HepG2 (cell line): ENCODE measurements around the gene DGAT2L6. TPM values are rescaled to one million over a fixed set of nuclear protein-coding genes. Genes with fewer than 3 reads are reported as not detected.
"Not testable (repeated sequence)": the region's sequence is repeated elsewhere in the genome, so short reads cannot be mapped to it uniquely, and the experiment has no call there.

ENCODE experiments used
- ATAC-seq: fragments of 200-7000 bp; cut with Tn5 transposase; 3 replicates; pipeline ENCODE4 v1.9.1; 2020; ENCODE audit warnings: mild to moderate bottlenecking, moderate library complexity
- BruUV-seq: library from RNA; stranded (reverse); fragments of 400-500 nt; replicated peaks from 2 replicates; lab custom pipeline; 2021; lab: Mats Ljungman, UMichigan
- CTCF ChIA-PET: fragments of 300-600 bp; formaldehyde crosslinking; extraction: SDS; loops from one replicate; lab custom pipeline; 2021; ENCODE audit warnings: low total read pairs, inconsistent platforms, low intra/inter-chr PET ratio; lab: Yijun Ruan, JAX
- POLR2A ChIA-PET: fragments of 350-600 bp; sonication (Branson Sonifier 250); formaldehyde crosslinking; loops from one replicate; lab custom pipeline; 2020; ENCODE audit warnings: antibody characterized with exemption, inconsistent platforms; lab: Yijun Ruan, JAX
- DNase-seq: peaks from one replicate; pipeline ENCODE4 v3.0.0-alpha.2; 2015; ENCODE audit warnings: low spot score
- FAIRE-seq: peaks from 3 replicates; lab custom pipeline; 2011; peaks lifted over from hg19 to GRCh38; lab: Jason Lieb, UNC
- H2AFZ ChIP-seq: one replicate; pipeline ENCODE4 v1.6.1; 2011; ENCODE audit warnings: low read length, inconsistent platforms
- H3K27ac ChIP-seq: fragments of 300-600 bp; 3 replicates; pipeline ENCODE4 v1.8.0; 2011; ENCODE audit warnings: mixed run types, mild to moderate bottlenecking, mixed read lengths, low read length, inconsistent platforms; ENCODE audit not compliant: insufficient read depth; ENCODE audit errors: extremely low read length
- H3K27me3 ChIP-seq, 2 experiments: fragments of 200-600 bp in 1 of 2; 2 replicates in 1 of 2; 3 replicates in 1 of 2; pipeline versions ENCODE4 v1.6.0 to v1.8.0; 2011; ENCODE audit warnings: low read length in 2 of 2, mild to moderate bottlenecking in 2 of 2, moderate library complexity in 2 of 2, inconsistent platforms in 1 of 2; ENCODE audit not compliant: insufficient read depth in 2 of 2, control insufficient read depth in 1 of 2
- H3K36me3 ChIP-seq, 2 experiments: fragments of 200-600 bp in 1 of 2; replicated peaks in 1 of 2; 2 replicates in 1 of 2; 3 replicates in 1 of 2; pipeline versions ENCODE4 v1.5.1 to v1.8.0; 2011; ENCODE audit warnings: low read length in 2 of 2, inconsistent platforms in 1 of 2; ENCODE audit not compliant: insufficient read depth in 2 of 2, control insufficient read depth in 1 of 2
- H3K4me1 ChIP-seq: 2 replicates; pipeline ENCODE4 v1.5.1; 2012; ENCODE audit warnings: low read length, inconsistent platforms; ENCODE audit not compliant: insufficient read depth
- H3K4me2 ChIP-seq: 2 replicates; pipeline ENCODE4 v1.6.0; 2011; ENCODE audit warnings: low read depth, low read length, inconsistent platforms
- H3K4me3 ChIP-seq, 3 experiments: fragments of 200-600 bp in 1 of 3; sonication (generic), shearing (Covaris generic) in 1 of 3; replicated peaks in 1 of 3; 2 replicates each; pipeline ENCODE4 v1.5.1; 2011 to 2016; ENCODE audit warnings: low read length in 3 of 3, inconsistent platforms in 2 of 3, low read depth in 2 of 3, mild to moderate bottlenecking in 2 of 3, control low read depth in 1 of 3, mixed read lengths in 1 of 3; ENCODE audit not compliant: insufficient read depth in 1 of 3
- H3K79me2 ChIP-seq: one replicate; pipeline ENCODE4 v1.6.1; 2011; ENCODE audit warnings: low read length, inconsistent platforms; ENCODE audit not compliant: insufficient read depth
- H3K9ac ChIP-seq: 2 replicates; pipeline ENCODE4 v1.6.0; 2011; ENCODE audit warnings: mild to moderate bottlenecking, low read depth, low read length, inconsistent platforms; ENCODE audit not compliant: insufficient read depth
- H3K9me3 ChIP-seq: 2 replicates; pipeline ENCODE4 v1.5.1; 2012; ENCODE audit warnings: mild to moderate bottlenecking, low read length
- H4K20me1 ChIP-seq: 2 replicates; pipeline ENCODE4 v1.6.0; 2011; ENCODE audit warnings: inconsistent platforms, mild to moderate bottlenecking, low read length, moderate library complexity; ENCODE audit not compliant: insufficient read depth
- HNRNPH1 ChIP-seq: fragments of 200-400 bp; formaldehyde crosslinking; optimal IDR thresholded peaks from 2 replicates; pipeline ENCODE3; 2017; ENCODE audit warnings: mild to moderate bottlenecking, low read depth, low read length
- MXI1 ChIP-seq: IDR thresholded peaks from 3 replicates; pipeline ENCODE4 v1.6.1; 2012; ENCODE audit warnings: low read depth, low read length, inconsistent platforms, borderline replicate concordance
- RAD21 ChIP-seq: fragments of 450-650 bp; formaldehyde crosslinking; IDR thresholded peaks from 2 replicates; pipeline ENCODE4 v1.5.0; 2020; ENCODE audit warnings: mild to moderate bottlenecking
- ZFY ChIP-seq: sonication (generic); formaldehyde crosslinking; IDR thresholded peaks from 2 replicates; pipeline ENCODE4 v1.4.0; 2020; ENCODE audit warnings: missing genetic modification reagents
- WGBS: methylation state at CpG from one replicate; pipeline ENCODE4 v1.1.6; 2017; ENCODE audit warnings: low lambda C conversion rate; 5-methylcytosine and 5-hydroxymethylcytosine counted together
- in situ Hi-C: cut with HindIII; loops from 2 replicates; pipeline ENCODE4 v1.10.0; 2017; ENCODE audit warnings: low pct_unique_long_range_greater_than_20kb; ENCODE audit not compliant: extremely low pct_ligation_motif_present
- intact Hi-C: fragments of 100-400 bp; cut with micrococcal nuclease; formaldehyde crosslinking; loops from one replicate; pipeline ENCODE4 v1.10.0; 2022; ENCODE audit not compliant: unreplicated experiment
- polyA plus RNA-seq, 8 experiments: library from polyadenylated mRNA; depleted of rRNA in 3 of 8; stranded (reverse) in 7 of 8; unstranded in 1 of 8; fragments of >200 nt; fragmentation: Illumina TruSeq in 4 of 8; extraction: Trizol in 4 of 8; gene quantifications; 2 replicates each; pipeline versions ENCODE4 v1.2.1 to v1.2.3, GENCODE V29; 2011 to 2016; ENCODE audit warnings: low read depth in 4 of 8, missing spikeins in 1 of 8, mixed read lengths in 1 of 8; ENCODE audit not compliant: insufficient read depth in 1 of 8
- total RNA-seq, 5 experiments: library from RNA; depleted of rRNA; stranded (reverse); fragments of >200 nt; fragmentation: Illumina TruSeq; extraction: Trizol; gene quantifications; 2 replicates each; pipeline ENCODE4 v1.2.3, GENCODE V29; 2016; ENCODE audit warnings: low read depth in 1 of 5
- TF ChIP-seq, protein P1 (sequence below): sonication (generic); formaldehyde crosslinking; IDR thresholded peaks from 2 replicates; pipeline ENCODE4 v1.8.0; 2022; ENCODE audit warnings: missing genetic modification reagents, low read depth, mild to moderate bottlenecking, borderline replicate concordance

The DGAT2L6 gene
- total and polyA plus RNA-seq, 2 of the 13 experiments (the other 11 are each of a cell fraction or from before 2014, with no cell fraction given): not detected

GRCh38 chrX:70208479-70208878 is 31.2 kb downstream of the DGAT2L6 start (continued):
- TF ChIP-seq MXI1 (no peak), RAD21 (no peak), ZFY (no peak), HNRNPH1 (no peak)
- TF ChIP-seq, protein P1, sequence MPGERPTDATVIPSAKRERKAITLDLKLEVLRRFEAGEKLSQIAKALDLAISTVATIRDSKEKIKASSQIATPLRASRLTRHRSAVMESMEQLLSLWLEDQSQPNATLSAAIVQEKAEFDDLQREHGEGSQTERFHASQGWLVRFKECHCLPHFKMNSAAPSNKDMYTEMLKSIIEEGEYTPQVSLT (CRISPR knock-in tag): no peak
- TF ChIP-seq, all 625 proteins: peak for 0

DNA sequence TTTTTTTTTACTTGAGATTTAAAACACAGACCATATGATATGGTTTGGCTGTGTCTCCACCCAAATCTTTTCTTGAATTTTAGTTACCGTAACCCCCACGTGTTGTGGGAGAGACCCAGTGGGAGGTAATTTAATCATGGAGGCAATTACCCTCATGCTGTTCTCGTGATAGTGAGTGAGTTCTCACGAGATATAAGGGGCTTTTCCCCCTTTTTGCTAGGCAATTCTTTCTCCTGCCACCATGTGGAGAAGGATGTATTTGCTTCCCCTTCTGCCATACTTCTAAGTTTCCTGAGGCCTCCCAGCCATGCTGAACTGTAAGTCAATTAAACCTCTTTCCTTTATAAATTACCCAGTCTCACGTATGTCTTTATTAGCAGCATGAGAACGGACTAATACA is 32.3 kb downstream of the DGAT2L6 start:
- H3K27me3 ChIP-seq, H3K4me2 ChIP-seq, CTCF ChIA-PET, intact Hi-C loops, H3K4me3 ChIP-seq, POLR2A ChIA-PET, BruUV-seq, H4K20me1 ChIP-seq, DNase-seq, ATAC-seq, H2AFZ ChIP-seq, H3K79me2 ChIP-seq, H3K36me3 ChIP-seq, FAIRE-seq, H3K9me3 ChIP-seq, H3K27ac ChIP-seq, H3K9ac ChIP-seq, H3K4me1 ChIP-seq: not testable (repeated sequence)
- 13% methylated on average over 6 of the region's 6 CpGs for WGBS
- in situ Hi-C loops: loop anchor here (10.0 kb wide), 1 partner anchor 55 kb away; the partner anchor contains the start of genes ARR3 and P2RY4
